Nephron (organoid): Measurements from ENCODE around the gene CELF2.

Experiments
- H3K27ac Mint-ChIP-seq, 3 experiments: 2 replicates each; pipeline ENCODE4 v1.8.0; 2020; ENCODE audit warnings: mixed read lengths in 3 of 3, mild to moderate bottlenecking in 2 of 3, moderate library complexity in 1 of 3
- H3K27me3 Mint-ChIP-seq: 2 replicates; pipeline ENCODE4 v1.8.0; 2021; ENCODE audit warnings: low read depth, mild to moderate bottlenecking, moderate library complexity, mixed read lengths
- H3K36me3 Mint-ChIP-seq: 2 replicates; pipeline ENCODE4 v1.8.0; 2020; ENCODE audit warnings: low read depth, mixed read lengths
- H3K4me1 Mint-ChIP-seq: 2 replicates; pipeline ENCODE4 v1.8.0; 2020; ENCODE audit warnings: mixed read lengths
- H3K4me3 Mint-ChIP-seq, 3 experiments: 2 replicates each; pipeline ENCODE4 v1.8.0; 2020; ENCODE audit warnings: mild to moderate bottlenecking in 3 of 3, mixed read lengths in 3 of 3, moderate library complexity in 2 of 3
- H3K9me3 Mint-ChIP-seq: 2 replicates; pipeline ENCODE4 v1.8.0; 2020; ENCODE audit warnings: mixed read lengths
- CTCF ChIP-seq, 3 experiments: fragments of 200-600 bp; sonication (generic); IDR thresholded peaks; one replicate each; pipeline ENCODE4 v1.5.0; 2021; ENCODE audit warnings: antibody characterized with exemption in 3 of 3; ENCODE audit not compliant: unreplicated experiment in 3 of 3

Gene CELF2

GRCh38 chr10:11106621-11107374 lies 89.1 kb downstream of the CELF2 start:
- H3K27me3 Mint-ChIP-seq: no peaks in the 10 kb centered on the region
- H3K27ac Mint-ChIP-seq: no peak overlapping the region
- TF ChIP-seq CTCF (IDR thresholded peaks at IDR 0.05; ENCODE audit: unreplicated experiment in 3 of 3): no peak
- peaks cover 15% of the 10 kb centered on the region for H3K4me1 Mint-ChIP-seq
- peaks cover 4% of the 10 kb centered on the region for H3K36me3 Mint-ChIP-seq
- H3K4me3 Mint-ChIP-seq: no peak overlapping the region
- peaks cover 7% of the 10 kb centered on the region for H3K9me3 Mint-ChIP-seq

GRCh38 chr10:11107948-11108347 lies 90.3 kb downstream of the CELF2 start:
- peaks cover 7% of the 10 kb centered on the region for H3K9me3 Mint-ChIP-seq
- H3K27me3 Mint-ChIP-seq: no peaks in the 10 kb centered on the region
- H3K36me3 Mint-ChIP-seq: peaks cover 4% of the 10 kb centered on the region
- peaks cover 20% of the 10 kb centered on the region for H3K4me1 Mint-ChIP-seq
- TF ChIP-seq CTCF (IDR thresholded peaks at IDR 0.05; ENCODE audit: unreplicated experiment in 3 of 3): no peak
- H3K4me3 Mint-ChIP-seq: no peak overlapping the region
- H3K27ac Mint-ChIP-seq: no peak overlapping the region

- no peak overlapping the region for H3K27ac Mint-ChIP-seq
- H3K9me3 Mint-ChIP-seq: peaks cover 7% of the 10 kb centered on the region
- TF ChIP-seq CTCF (IDR thresholded peaks at IDR 0.05; ENCODE audit: unreplicated experiment in 3 of 3): no peak
Observed at GRCh38 chr10:11108356-11108755, 90.7 kb downstream of the CELF2 start.

GRCh38 chr10:11109590-11109989 lies 91.9 kb downstream of the CELF2 start:
- H3K4me1 Mint-ChIP-seq: peaks cover 23% of the 10 kb centered on the region
- H3K4me3 Mint-ChIP-seq: no peak overlapping the region
- no peaks in the 10 kb centered on the region for H3K27me3 Mint-ChIP-seq
- H3K9me3 Mint-ChIP-seq: peaks cover 7% of the 10 kb centered on the region
- H3K36me3 Mint-ChIP-seq: peaks cover 4% of the 10 kb centered on the region
- TF ChIP-seq CTCF (IDR thresholded peaks at IDR 0.05; ENCODE audit: unreplicated experiment in 3 of 3): no peak
- no peak overlapping the region for H3K27ac Mint-ChIP-seq

More at GRCh38 chr10:11108356-11108755, 90.7 kb downstream of the CELF2 start:
- Mint-ChIP-seq H3K4me3 (no peak overlapping the region), H3K36me3 (peaks cover 4% of the 10 kb centered on the region), H3K4me1 (peaks cover 20% of the 10 kb centered on the region), H3K27me3 (no peaks in the 10 kb centered on the region)

GRCh38 chr10:11110539-11110938 lies 92.9 kb downstream of the CELF2 start:
- no peaks in the 10 kb centered on the region for H3K27me3 Mint-ChIP-seq
- H3K36me3 Mint-ChIP-seq: peaks cover 3% of the 10 kb centered on the region
- H3K4me3 Mint-ChIP-seq: no peak overlapping the region
- no peak for TF ChIP-seq CTCF (IDR thresholded peaks at IDR 0.05; ENCODE audit: unreplicated experiment in 3 of 3)
- H3K9me3 Mint-ChIP-seq: peaks cover 7% of the 10 kb centered on the region
- peak overlapping the region in 1 of 3 experiments; percentile 19 for H3K27ac Mint-ChIP-seq
- H3K4me1 Mint-ChIP-seq: peaks cover 32% of the 10 kb centered on the region

GRCh38 chr10:11111490-11111889 lies 93.8 kb downstream of the CELF2 start:
- peaks cover 7% of the 10 kb centered on the region for H3K9me3 Mint-ChIP-seq

More at GRCh38 chr10:11111490-11111889, 93.8 kb downstream of the CELF2 start:
- Mint-ChIP-seq H3K27me3 (peaks cover 2% of the 10 kb centered on the region), H3K27ac (no peak overlapping the region), H3K4me1 (peaks cover 34% of the 10 kb centered on the region), H3K36me3 (no peaks in the 10 kb centered on the region), H3K4me3 (no peak overlapping the region)
- TF ChIP-seq CTCF (IDR thresholded peaks at IDR 0.05; ENCODE audit: unreplicated experiment in 3 of 3): no peak
